Activated CD4-positive, alpha-beta T cell treated with anti-CD3 and anti-CD28 coated beads, Interleukin-2, amount 50 U/mL, for 48 hours (primary cell): ENCODE measurements around the gene SNRNP35.
"Not testable (repeated sequence)": the region's sequence is repeated elsewhere in the genome, so short reads cannot be mapped to it uniquely, and the experiment has no call there.

Experiments used
- DNase-seq, 2 experiments: peaks; one replicate each; pipeline ENCODE4 v3.0.0-alpha.2; 2020

SNRNP35 gene

DNA sequence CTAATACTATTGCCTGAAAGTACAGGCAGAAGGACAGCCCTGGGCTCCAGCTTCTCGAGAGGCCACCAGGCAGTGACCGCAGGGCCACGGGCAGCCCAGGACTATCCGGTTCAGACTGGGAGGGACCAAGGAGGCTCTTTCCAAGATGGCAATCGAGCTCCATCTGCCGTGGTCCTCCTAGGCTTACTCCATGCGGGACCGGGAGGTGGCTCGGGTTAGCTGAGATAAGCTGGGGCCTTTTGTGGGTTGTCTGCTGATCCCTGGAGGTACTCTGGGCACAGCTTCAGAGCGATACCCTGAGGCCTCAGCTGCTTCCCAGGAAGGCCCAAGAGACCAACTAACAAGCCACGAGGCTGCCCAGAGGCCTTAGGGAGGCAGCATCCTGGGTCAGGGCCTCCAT, 33.1 kb downstream of the SNRNP35 start:
- no peak for DNase-seq

DNA sequence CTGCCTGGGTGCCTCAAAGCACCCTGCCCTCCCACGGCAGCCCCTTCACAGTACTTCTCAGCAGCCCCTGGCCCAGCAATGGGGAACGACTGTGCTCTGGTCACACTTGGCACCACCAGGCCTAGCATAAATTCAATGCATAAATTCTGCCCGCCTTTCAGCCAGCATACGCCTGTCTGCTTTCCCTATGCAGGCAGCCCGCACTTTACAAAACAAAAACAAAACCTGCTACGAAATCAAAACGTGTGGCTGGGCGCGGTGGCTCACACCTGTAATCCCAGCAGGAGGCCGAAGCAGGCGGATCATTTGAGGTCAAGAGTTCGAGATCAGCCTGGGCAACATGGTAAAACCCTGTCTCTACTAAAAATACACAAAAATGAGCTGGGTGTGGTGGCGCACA, 33.5 kb downstream of the SNRNP35 start:
- no peak for DNase-seq

DNA sequence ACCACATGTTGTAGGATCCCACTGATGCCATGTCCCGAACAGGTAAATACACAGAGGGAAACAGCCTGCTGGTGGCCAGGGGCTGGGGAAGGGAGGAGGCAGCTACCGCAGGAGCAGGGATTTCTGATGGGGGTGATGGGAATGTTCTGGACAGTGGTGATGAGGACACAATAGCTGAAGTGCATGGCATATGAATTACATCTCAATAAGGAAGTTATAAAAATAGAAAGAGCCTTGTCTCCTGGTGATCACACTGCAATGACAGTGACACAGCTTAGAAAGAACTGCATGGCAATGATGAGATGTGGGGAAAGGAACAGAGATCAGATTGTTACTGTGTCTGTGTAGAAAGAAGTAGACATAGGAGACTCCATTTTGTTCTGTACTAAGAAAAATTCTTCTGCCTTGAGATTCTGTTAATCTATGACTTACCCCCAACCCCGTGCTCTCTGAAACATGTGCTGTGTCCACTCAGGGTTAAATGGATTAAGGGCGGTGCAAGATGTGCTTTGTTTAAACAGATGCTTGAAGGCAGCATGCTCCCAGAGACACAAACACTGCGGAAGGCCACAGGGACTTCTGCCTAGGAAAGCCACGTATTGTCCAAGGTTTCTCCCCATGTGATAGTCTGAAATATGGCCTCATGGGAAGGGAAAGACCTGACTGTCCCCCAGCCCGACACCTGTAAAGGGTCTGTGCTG, 34.5 kb downstream of the SNRNP35 start:
- DNase-seq = not testable (repeated sequence)

DNA sequence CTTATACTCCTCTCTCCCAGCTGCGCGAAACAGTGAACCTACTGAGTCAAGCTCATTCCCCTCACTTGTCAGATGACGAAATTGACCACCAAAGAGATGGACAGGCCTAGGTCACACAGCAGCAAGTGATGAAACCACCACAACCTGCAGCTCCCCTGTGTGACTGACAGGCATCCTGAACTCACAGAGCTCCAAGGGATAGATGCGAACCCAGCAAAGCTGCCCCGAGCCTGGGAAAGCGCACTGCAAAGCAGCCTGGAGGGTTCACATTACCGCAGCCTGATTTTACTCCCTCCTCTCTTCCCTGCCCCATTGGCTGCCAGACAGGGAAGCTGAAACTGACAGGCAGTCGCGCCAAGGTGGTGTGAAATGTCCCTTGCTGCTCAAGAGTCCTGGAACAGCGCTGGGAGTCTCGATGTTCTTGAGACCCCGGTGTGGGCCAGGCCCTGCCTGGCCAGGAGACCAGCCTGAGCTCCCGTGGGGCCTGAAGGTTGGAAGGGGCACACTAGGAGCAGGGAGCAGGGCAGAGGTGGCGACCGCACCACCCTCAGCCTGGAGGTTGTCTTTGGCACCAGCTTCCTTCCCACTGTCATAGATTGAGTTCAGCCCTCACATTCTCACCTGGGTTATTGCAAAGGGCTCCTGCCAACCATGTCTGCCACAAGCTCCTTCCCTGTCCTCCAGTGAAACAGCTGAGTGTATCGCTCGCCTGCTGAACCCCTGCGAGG, 36.3 kb downstream of the SNRNP35 start:
- DNase-seq = no peak

DNA sequence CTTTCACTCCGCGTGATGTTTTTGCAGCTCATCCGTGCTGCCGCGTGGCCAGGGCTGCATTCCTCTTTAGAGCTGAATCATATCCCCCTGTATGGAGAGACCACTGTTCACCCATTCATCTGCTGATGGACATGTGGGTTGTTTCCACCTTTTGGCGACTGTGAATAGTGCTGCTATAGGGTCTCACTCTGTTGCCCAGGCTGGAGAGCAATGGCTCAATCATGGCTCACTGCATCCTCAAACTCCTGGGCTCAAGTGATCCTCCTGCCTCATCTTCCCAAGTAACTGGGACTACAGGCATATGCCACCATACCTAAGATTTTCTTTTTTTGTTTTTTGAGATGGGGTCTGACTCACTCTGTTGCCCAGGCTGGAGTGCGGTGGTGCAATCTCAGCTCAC, 39.1 kb downstream of the SNRNP35 start:
- DNase-seq = no peak

DNA sequence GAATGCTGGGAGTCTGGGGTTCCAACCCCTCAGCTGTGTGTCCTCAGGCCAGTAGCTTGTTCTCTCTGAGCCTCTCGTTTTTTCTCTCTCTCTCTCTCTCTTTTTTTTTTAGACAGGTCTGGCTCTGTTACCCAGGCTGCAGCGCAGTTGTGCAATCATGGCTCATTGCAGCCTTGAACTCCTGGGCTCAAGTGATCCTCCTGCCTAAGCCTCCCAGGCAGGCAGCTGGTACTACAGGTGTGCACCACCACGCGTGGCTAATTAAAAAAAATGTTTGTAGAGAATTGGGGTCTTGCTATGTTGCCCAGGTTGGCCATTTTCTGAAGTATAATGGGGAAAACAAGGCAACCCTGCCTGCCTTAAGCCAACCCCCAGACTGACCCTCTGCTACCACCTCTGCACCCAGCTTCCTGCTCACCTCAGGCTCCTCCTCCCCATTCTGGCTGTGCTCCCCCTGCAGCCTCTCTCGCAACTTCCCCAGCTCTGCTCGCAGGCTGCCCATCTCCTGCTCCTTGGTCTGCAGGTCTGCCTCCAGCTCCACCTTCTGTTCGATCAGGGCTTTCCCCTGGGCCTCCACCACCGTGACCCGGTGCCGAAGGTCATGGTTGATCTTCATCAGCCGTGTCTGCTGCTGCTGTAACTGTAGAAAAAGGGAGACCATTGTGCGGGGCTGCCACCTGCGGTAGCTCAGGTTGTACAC, 40.3 kb downstream of the SNRNP35 start:
- no peak for DNase-seq

DNA sequence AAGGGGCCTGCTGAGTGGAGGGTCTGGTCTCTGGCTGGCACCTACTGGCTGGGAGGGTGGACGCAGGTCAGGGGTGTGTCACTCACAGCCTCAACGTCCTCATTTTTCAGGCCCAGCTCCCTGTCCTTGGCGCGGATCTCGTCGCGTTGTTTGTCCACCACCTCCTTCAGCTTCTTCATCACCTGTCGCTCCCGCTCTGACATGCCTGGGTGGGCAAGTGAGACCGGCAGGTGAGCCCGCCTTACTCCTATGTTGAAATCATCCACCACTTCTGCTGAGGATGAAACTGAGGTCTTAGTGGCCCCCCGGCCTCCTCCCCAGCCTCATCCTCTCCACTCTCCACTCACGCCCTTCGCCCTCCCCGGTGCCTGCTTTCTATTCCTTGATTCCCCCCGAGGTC, 41.4 kb downstream of the SNRNP35 start:
- DNase-seq = no peak

DNA sequence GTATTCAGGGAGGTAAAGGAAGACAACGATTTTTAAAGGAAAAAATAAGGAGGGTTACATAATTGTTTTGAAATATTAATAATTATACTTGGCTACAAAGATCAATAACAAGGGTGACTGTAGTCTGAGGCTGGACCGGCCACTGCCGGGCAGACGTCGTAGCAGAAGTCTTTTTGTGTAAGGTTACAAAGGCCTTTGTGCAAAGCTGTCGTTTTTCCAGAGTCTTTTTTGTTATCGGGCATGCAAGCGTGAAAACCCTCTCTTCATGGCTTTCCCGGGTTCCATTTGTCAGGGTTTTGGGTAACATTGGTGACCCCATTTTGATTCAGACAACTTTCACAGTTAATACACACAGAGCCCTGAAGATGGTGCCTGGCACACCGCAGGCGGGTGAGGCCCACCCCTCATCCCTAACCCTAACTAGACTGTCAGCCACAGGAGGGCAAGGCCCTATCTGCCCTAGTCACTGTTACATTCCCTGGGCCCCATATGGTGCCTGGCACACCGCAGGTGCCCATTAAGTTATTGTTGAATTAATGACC, 44.3 kb downstream of the SNRNP35 start:
- no peak for DNase-seq

DNA sequence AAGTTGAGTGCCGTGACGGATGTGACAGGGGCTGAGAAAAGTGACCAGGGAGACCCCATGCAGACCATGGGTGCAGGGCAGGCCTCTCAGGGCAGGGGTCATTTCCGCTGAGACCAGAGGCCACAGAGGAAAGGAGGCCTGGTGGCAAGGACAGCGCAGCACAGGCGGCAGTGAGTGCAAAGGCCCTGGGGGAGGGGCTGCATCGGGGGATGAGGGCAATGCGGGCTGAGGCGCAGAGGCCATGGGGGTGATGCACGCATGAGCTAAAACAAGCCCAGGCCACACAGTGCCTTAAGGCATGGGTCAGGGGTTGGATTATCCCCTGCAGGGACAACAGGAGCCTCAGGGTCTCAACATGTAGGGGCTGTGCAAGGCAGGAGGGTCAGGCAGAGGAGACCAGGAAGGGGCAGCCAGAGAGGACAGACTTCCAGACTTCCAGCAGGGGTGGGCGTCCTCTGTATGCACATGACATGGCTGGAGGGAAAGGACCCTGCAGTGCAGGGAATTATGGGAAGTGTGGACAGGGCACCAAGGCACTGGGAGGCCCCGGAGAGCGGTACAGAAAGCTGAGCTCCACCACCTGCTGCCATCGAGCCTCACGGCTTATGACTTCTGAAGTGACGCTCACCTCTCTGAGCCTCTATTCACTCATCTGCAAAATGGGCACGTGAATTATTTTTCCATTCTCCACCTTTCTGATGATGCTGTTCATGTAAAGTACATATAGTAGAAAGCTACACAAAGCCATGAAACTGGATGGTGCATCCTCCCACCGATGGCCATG, 48.3 kb downstream of the SNRNP35 start:
- DNase-seq = no peak

DNA sequence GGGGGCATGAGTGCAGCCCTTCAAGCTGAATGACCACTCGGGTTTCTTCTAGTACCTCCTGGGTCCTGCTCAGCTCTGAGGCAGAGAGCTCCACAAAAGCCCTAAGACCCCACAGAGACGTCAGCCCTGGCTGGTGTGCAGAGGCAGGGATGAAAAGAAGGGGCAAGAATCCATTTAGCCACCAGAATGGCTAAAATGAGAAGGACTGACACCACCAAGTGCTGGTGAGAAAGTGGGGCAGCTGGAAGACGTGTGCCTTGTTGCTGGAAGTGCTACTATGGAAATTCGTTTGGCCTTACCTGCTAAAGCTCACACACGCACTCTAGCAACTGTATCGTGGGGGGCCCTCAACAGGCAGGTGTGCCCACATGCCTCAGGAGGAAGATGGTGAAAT, 48.9 kb downstream of the SNRNP35 start:
- no peak for DNase-seq

DNA sequence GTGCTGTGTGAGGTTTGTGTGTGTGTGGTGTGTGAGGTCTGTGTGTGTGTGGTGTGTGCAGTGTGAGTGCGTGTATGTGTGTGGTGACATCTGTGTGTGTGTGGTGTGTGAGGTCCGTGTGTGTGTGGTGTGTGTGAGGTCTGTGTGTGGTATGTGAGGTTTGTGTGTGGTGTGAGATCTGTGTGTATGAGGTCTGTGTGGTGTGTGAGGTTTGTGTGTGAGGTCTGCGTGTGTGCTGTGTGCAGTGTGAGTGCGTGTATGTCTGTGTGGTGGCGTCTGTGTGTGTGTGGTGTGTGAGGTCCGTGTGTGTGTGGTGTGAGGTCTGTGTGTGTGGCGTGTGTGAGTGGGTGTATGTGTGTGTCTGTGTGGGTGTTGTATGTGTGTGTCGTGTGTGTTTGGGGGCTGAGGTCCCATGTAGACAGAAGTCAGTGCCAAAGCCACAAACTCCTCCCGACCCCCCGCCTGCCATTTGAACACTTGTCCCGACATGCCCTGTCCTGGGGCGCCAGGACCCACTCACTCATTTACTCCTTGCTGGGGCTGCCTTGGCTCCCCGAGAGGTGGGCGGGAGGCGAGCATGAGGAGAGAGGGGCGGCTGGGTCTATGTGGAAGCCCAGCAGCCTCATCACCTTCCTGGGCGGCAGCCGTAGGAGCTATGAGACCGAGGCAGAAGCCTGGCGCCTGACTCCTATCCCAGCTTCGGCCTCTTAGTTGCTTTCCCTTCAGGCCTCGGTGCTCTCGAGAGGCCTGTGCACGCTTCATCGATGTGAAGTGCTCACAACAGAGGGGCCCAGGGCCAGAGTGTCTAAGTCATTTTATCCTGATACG, 55.1 kb downstream of the SNRNP35 start:
- no peak for DNase-seq

DNA sequence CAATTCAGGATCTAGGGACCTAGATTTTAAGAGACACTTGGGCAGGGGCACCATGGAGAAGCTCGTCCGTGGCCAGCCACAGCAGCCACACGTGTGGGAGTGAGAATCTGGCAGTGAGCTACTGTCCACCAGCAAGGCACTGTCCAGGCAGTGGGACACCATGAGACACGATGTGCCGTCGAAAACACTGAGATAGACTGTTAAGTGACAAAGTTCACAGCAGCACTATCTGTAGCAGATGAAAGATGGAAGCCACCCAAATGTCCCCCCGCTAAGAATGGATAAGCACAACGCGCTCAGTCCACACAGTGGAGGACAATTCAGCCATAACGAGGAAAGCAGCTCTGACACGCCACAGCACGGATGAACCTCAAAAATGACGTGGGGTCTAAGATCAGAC, 55.9 kb downstream of the SNRNP35 start:
- no peak for DNase-seq

DNA sequence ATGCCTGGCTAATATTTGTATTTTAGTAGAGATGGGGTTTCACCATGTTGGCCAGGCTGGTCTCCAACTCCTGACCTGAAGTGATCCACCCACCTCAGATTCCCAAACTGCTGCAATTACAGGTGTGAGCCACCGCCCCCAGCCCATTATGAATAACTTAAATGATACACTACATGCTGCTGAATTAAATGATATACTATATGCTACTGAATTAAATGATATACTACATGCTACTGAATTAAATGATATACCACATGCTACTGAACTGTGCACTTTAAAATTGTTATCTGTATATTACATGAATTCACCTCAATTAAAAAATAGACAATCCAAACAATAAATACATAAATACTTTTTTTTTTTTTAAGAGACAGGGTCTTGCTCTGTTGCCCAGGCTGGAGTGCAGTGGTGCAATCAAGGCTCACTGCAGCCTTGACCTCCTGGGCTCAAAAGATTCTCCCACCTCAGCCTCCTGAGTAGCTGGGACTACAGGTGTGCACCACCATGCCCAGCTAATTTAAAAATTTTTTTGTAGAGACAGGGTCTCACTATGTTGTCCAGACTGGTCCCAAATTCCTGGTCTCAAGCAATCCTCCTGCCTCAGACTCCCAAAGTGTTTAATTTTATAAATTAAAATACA, 56.8 kb downstream of the SNRNP35 start:
- DNase-seq = not testable (repeated sequence)

DNA sequence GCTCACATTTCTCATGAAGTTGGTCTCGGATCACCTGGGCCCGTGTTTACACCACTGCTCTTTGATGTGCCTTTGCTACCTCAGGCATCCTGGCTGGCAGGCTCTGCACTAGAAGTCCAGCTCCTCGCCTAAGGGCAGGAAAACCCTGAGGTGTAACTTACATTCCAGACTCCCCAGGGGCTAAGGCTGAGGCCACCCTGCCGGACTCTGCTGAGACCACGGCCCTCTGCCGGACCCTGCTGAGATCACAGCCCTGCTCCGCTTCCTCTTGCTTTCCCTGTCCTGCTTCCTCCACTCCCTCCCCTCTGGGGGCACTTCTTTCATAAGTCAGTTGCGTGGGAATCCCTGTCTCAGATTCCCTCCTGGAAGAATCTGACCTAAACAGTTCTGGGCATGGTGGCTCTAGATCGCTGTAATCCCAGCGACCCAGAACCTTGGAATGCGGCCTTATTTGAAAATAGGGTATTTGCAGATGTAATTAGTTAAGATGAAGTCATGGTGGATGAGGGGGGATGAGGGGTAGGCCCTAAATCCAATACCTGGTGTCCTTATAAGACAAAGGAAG, 58.4 kb downstream of the SNRNP35 start:
- DNase-seq = no peak
